Right atrium auricular region (tissue), 2 donors: Measurements from ENCODE around the gene MSGN1. TPM values are rescaled to one million over a fixed set of nuclear protein-coding genes. Genes with fewer than 3 reads are reported as not detected.

ENCODE experiments used
- DNase-seq: peaks from one replicate; pipeline ENCODE4 v3.0.0-alpha.2; 2019; ENCODE audit warnings: low spot score
- H3K27ac ChIP-seq, 2 donors: fragments of 200-600 bp; sonication (generic); 1 replicate in 1 of 2; 2 replicates in 1 of 2; pipeline ENCODE4 v1.5.1; 2016 to 2019
- H3K27me3 ChIP-seq, 2 donors: fragments of 200-600 bp; sonication (generic); one replicate each; pipeline versions ENCODE4 v1.5.1 to v1.6.0; 2017 to 2019
- H3K36me3 ChIP-seq: fragments of 200-600 bp; sonication (generic); one replicate; pipeline ENCODE4 v1.5.1; 2016
- H3K4me1 ChIP-seq, 2 donors: fragments of 200-600 bp; sonication (generic); one replicate each; pipeline versions ENCODE4 v1.5.1 to v1.6.0; 2017 to 2019
- H3K4me3 ChIP-seq, 2 donors: fragments of 200-600 bp; sonication (generic); 1 replicate in 1 of 2; 2 replicates in 1 of 2; pipeline ENCODE4 v1.5.1; 2017 to 2019; ENCODE audit warnings: mild to moderate bottlenecking in 1 of 2, moderate library complexity in 1 of 2
- H3K9me3 ChIP-seq, 2 donors: fragments of 200-600 bp; sonication (generic); one replicate each; pipeline ENCODE4 v1.5.1; 2019
- total RNA-seq, 2 donors: library from RNA; depleted of rRNA; stranded (reverse); fragments of >200 nt; gene quantifications; one replicate each; pipeline ENCODE4 v1.1.0, GENCODE V29; 2016
- TF ChIP-seq, protein P1 (sequence below), 2 donors: fragments of 200-600 bp; sonication (generic); IDR thresholded peaks; one replicate each; pipeline ENCODE4 v1.5.1; 2019; ENCODE audit warnings: antibody characterized with exemption in 2 of 2

MSGN1 gene
- total RNA-seq, 2 donors from 2014 or later, result not detected

DNA sequence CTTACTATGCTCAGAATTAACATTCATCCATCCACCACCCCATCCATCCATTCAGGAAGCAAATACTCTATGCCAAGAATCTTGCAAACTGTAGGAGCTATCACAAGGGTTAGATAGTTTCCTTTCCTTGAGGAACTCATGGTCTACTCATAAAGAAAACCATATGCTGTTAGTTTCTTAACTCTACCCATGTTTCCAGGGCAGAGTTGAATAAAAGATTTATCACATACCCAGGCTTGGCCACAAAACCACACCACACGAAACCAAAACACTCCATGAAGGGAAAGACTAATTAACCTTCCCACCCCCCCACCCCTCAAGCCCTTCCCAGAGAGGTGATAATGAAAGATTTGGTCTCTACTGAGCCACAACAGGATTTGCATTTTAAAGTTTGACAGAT lies 23.7 kb upstream of the MSGN1 start:
- TF ChIP-seq, protein P1, sequence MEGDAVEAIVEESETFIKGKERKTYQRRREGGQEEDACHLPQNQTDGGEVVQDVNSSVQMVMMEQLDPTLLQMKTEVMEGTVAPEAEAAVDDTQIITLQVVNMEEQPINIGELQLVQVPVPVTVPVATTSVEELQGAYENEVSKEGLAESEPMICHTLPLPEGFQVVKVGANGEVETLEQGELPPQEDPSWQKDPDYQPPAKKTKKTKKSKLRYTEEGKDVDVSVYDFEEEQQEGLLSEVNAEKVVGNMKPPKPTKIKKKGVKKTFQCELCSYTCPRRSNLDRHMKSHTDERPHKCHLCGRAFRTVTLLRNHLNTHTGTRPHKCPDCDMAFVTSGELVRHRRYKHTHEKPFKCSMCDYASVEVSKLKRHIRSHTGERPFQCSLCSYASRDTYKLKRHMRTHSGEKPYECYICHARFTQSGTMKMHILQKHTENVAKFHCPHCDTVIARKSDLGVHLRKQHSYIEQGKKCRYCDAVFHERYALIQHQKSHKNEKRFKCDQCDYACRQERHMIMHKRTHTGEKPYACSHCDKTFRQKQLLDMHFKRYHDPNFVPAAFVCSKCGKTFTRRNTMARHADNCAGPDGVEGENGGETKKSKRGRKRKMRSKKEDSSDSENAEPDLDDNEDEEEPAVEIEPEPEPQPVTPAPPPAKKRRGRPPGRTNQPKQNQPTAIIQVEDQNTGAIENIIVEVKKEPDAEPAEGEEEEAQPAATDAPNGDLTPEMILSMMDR (IDR thresholded peaks at IDR 0.05), result no peak
- H3K4me1 ChIP-seq, result no peaks in the 10 kb centered on the region
- no peak for DNase-seq

DNA sequence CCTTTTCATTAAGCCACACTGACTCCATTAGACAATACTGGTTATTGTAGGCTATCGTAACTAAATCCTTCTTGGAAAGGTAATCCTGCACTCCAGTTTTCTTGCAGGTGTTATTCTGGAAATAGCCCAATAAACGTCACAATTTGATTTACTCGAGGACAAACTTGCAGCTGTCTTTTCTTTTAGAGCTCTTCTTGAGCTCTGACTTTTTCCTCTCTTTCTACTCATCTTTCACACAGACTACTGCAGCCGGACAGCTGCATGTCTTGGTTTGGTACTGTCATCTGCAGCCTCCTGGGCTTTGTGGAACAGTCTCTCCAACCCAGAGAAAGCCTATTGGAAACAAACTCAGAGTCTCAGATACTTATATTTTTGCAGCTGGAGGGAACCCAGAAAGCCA lies 23.0 kb upstream of the MSGN1 start:
- H3K4me3 ChIP-seq, result no peak overlapping the region
- no peak overlapping the region for H3K27ac ChIP-seq
- no peaks in the 10 kb centered on the region for H3K4me1 ChIP-seq
- no peak for DNase-seq
- TF ChIP-seq, protein P1 (IDR thresholded peaks at IDR 0.05), result no peak
- H3K36me3 ChIP-seq, result no peaks in the 10 kb centered on the region
- H3K27me3 ChIP-seq, result no peaks in the 10 kb centered on the region
- no peaks in the 10 kb centered on the region for H3K9me3 ChIP-seq

More for the DNA sequence above, 23.7 kb upstream of the MSGN1 start:
- Histone ChIP-seq H3K27ac (no peak overlapping the region), H3K9me3 (no peaks in the 10 kb centered on the region), H3K36me3 (no peaks in the 10 kb centered on the region), H3K27me3 (no peaks in the 10 kb centered on the region), H3K4me3 (no peak overlapping the region)

DNA sequence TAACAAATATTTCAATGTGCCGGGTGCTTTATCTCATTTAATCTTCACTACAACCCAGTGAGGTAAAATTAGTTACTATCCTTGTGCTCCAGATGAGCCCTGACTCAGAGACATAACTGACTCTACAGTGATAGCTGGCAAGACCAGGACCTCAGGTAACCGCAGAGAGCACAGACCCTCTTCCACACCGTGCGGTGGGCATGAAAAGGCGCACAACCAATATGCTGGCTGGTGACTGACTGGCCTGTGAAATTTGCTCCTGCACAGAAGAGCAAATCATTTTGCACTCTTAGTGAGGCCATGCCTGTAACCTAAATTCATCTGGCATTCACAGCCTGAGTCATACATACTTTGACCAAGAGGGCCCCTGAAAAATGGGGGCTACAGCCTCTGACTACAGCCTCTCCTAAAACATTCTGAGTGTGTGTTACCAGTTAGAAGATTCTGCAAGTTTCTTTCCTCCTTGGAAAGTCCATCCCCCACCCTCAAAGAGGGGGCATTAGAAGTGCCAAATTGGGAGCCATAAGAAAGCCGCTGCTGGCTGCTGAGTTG lies 22.4 kb upstream of the MSGN1 start:
- H3K27ac ChIP-seq, result no peak overlapping the region
- no peak overlapping the region for H3K4me3 ChIP-seq
- no peak for DNase-seq
- no peaks in the 10 kb centered on the region for H3K27me3 ChIP-seq
- H3K4me1 ChIP-seq, result no peaks in the 10 kb centered on the region
- no peaks in the 10 kb centered on the region for H3K36me3 ChIP-seq
- TF ChIP-seq, protein P1 (IDR thresholded peaks at IDR 0.05), result no peak
- H3K9me3 ChIP-seq, result no peaks in the 10 kb centered on the region

DNA sequence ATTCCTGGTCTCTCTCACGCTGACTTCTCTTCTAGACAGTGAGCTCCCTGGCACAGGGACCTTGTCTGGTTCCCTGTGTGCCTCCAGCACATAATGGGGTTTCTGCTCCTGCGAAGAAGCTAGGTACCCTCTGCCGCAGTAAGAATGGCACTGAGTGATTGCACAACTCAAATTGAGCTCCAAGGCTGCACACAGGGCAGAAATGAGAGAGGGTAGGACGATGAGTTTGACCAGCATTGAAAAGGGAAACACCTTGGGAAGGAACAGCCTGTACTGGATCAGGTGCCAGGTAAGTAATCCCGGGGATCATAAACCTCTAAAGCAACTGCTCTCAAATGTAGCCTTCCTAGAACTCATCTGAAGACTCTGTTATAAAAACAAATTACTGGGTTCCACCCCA lies 21.0 kb upstream of the MSGN1 start:
- Histone ChIP-seq H3K9me3 (no peaks in the 10 kb centered on the region), H3K36me3 (no peaks in the 10 kb centered on the region), H3K27me3 (no peaks in the 10 kb centered on the region), H3K4me3 (no peak overlapping the region), H3K27ac (no peak overlapping the region), H3K4me1 (peaks cover 0 to 8% of the 10 kb centered on the region in 2 donors)
- no peak for DNase-seq
- TF ChIP-seq, protein P1 (IDR thresholded peaks at IDR 0.05), result no peak

DNA sequence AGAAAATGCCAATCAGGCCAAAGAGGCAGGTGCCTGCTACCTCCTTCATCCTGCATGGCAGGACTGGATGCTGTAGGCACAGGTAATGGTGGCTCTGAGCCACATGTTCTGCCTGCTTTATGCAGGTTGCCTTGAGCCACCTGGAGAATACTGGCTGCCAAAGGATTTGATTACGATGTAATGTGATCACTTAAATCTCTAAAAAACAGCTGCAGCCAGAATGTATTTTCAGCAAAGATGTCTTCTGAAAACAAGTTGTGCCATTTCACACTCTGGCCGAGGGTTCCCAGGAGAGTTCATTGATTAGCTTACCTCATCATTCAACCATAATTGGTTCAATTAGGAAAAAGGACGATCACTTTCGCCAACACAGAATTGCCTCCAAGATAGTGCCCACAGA lies 17.9 kb upstream of the MSGN1 start:
- H3K9me3 ChIP-seq, result no peaks in the 10 kb centered on the region
- H3K36me3 ChIP-seq, result no peaks in the 10 kb centered on the region
- DNase-seq, result no peak
- peaks cover 0 to 20% of the 10 kb centered on the region in 2 donors for H3K4me1 ChIP-seq
- TF ChIP-seq, protein P1 (IDR thresholded peaks at IDR 0.05), result no peak
- H3K27me3 ChIP-seq, result no peaks in the 10 kb centered on the region
- H3K4me3 ChIP-seq, result no peak overlapping the region
- H3K27ac ChIP-seq, result no peak overlapping the region
